GM18526 (cell line): Measurements from ENCODE around the gene AFDN.

ENCODE experiments used
- POLR2A ChIP-seq: IDR thresholded peaks from 3 replicates; pipeline ENCODE4 v1.6.1; 2011; ENCODE audit not compliant: insufficient read length; ENCODE audit errors: extremely low read depth

AFDN gene

GRCh38 chr6:167856999-167857660 is 30.4 kb downstream of the AFDN start:
- TF ChIP-seq POLR2A = no peak

GRCh38 chr6:167858086-167858591 is 31.4 kb downstream of the AFDN start:
- TF ChIP-seq POLR2A = no peak

- TF ChIP-seq POLR2A = no peak
These were observed 32.3 kb downstream of the AFDN start for GRCh38 chr6:167858842-167859664.

- no peak for TF ChIP-seq POLR2A
These were observed 34.0 kb downstream of the AFDN start for GRCh38 chr6:167860550-167861226.

- TF ChIP-seq POLR2A = no peak
These were observed 34.7 kb downstream of the AFDN start for GRCh38 chr6:167861424-167861823.

GRCh38 chr6:167863897-167864296 is 37.2 kb downstream of the AFDN start:
- no peak for TF ChIP-seq POLR2A

GRCh38 chr6:167866642-167867041 is 39.9 kb downstream of the AFDN start:
- TF ChIP-seq POLR2A = no peak

- no peak for TF ChIP-seq POLR2A
These were observed 43.6 kb downstream of the AFDN start for GRCh38 chr6:167870321-167870720.

- no peak for TF ChIP-seq POLR2A
These were observed 46.0 kb downstream of the AFDN start for GRCh38 chr6:167872538-167873210.

GRCh38 chr6:167877994-167878779 is 51.5 kb downstream of the AFDN start:
- no peak for TF ChIP-seq POLR2A

- TF ChIP-seq POLR2A = no peak
These were observed 52.9 kb downstream of the AFDN start for GRCh38 chr6:167879612-167880011.

- TF ChIP-seq POLR2A = no peak
These were observed 54.6 kb downstream of the AFDN start for GRCh38 chr6:167881327-167881726.

- no peak for TF ChIP-seq POLR2A
These were observed 55.5 kb downstream of the AFDN start for GRCh38 chr6:167882244-167882643.

GRCh38 chr6:167888098-167888497 is 61.4 kb downstream of the AFDN start:
- no peak for TF ChIP-seq POLR2A

- no peak for TF ChIP-seq POLR2A
These were observed 66.4 kb downstream of the AFDN start for GRCh38 chr6:167892835-167893815.
